Activated CD8-positive, alpha-beta T cell treated with anti-CD3 and anti-CD28 coated beads for 36 hours (primary cell): ENCODE results near the gene IPMK. TPM values are rescaled to one million over a fixed set of nuclear protein-coding genes. Genes with fewer than 3 reads are reported as not detected.
"Not testable (repeated sequence)": the region's sequence is repeated elsewhere in the genome, so short reads cannot be mapped to it uniquely, and the experiment has no call there.

Experiments
- ATAC-seq: fragments of 200-7000 bp; cut with Tn5 transposase; one replicate; pipeline ENCODE4 v1.10.0; 2021; ENCODE audit warnings: mild to moderate bottlenecking, moderate library complexity
- CTCF ChIA-PET: fragments of 350-600 bp; sonication (Branson Sonifier 250); formaldehyde crosslinking; loops from one replicate; lab custom pipeline; 2021; ENCODE audit warnings: antibody characterized with exemption; lab: Charles Lee
- POLR2A ChIA-PET: fragments of 350-600 bp; sonication (Branson Sonifier 250); formaldehyde crosslinking; loops from one replicate; lab custom pipeline; 2021; ENCODE audit warnings: antibody characterized with exemption; lab: Charles Lee
- DNase-seq: peaks from one replicate; pipeline ENCODE4 v3.0.0-alpha.2; 2020
- H3K27ac Mint-ChIP-seq: one replicate; pipeline ENCODE4 v1.8.0; 2021; ENCODE audit warnings: mild to moderate bottlenecking, mixed read lengths
- H3K27me3 Mint-ChIP-seq: one replicate; pipeline ENCODE4 v1.8.0; 2021; ENCODE audit warnings: mixed read lengths
- H3K36me3 Mint-ChIP-seq: one replicate; pipeline ENCODE4 v1.8.0; 2021; ENCODE audit warnings: low read depth, mixed read lengths
- H3K4me1 Mint-ChIP-seq: one replicate; pipeline ENCODE4 v1.8.0; 2021; ENCODE audit warnings: low read depth, mixed read lengths
- H3K4me3 Mint-ChIP-seq: one replicate; pipeline ENCODE4 v1.8.0; 2021; ENCODE audit warnings: mild to moderate bottlenecking, moderate library complexity, mixed read lengths
- H3K9me3 Mint-ChIP-seq: one replicate; pipeline ENCODE4 v1.8.0; 2021; ENCODE audit warnings: mixed read lengths
- CTCF ChIP-seq: fragments of 200-600 bp; IDR thresholded peaks from one replicate; pipeline ENCODE4 v1.8.0; 2022; ENCODE audit warnings: antibody characterized with exemption, mild to moderate bottlenecking
- intact Hi-C: fragments of 100-400 bp; cut with micrococcal nuclease; formaldehyde crosslinking; loops from one replicate; pipeline ENCODE4 v1.10.0; 2022
- total RNA-seq, 2 experiments: library from RNA; stranded (reverse); gene quantifications; one replicate each; pipeline ENCODE4 v1.2.3, GENCODE V29; 2021

Gene IPMK
- total RNA-seq, 2 experiments from 2014 or later: 9.5 to 10.3 TPM

GRCh38 chr10:58243269-58243668, 24.4 kb downstream of the IPMK start:
- DNase-seq (no peak), ATAC-seq (no peak)
- CTCF ChIA-PET: no interaction called here
- Mint-ChIP-seq H3K36me3 (peaks cover 22% of the 10 kb centered on the region), H3K4me3 (no peak overlapping the region), H3K9me3 (peaks cover 6% of the 10 kb centered on the region), H3K4me1 (peaks cover 34% of the 10 kb centered on the region), H3K27me3 (no peaks in the 10 kb centered on the region), H3K27ac (no peak overlapping the region)
- intact Hi-C loops: no loop called here
- POLR2A ChIA-PET: no interaction called here
- no peak for TF ChIP-seq CTCF

- ChIA-PET POLR2A (no interaction called here), CTCF (no interaction called here)
- H3K36me3 Mint-ChIP-seq: peaks cover 37% of the 10 kb centered on the region
- no peak for TF ChIP-seq CTCF
- H3K27ac Mint-ChIP-seq: no peak overlapping the region
- DNase-seq (no peak), ATAC-seq (no peak)
- H3K27me3 Mint-ChIP-seq: no peaks in the 10 kb centered on the region
- H3K9me3 Mint-ChIP-seq: peaks cover 6% of the 10 kb centered on the region
- H3K4me3 Mint-ChIP-seq: no peak overlapping the region
- peaks cover 46% of the 10 kb centered on the region for H3K4me1 Mint-ChIP-seq
- intact Hi-C loops: no loop called here
These were observed 26.3 kb downstream of the IPMK start for GRCh38 chr10:58241346-58241745.

GRCh38 chr10:58240531-58240930, 27.2 kb downstream of the IPMK start:
- H3K27me3 Mint-ChIP-seq: no peaks in the 10 kb centered on the region
- no peak for DNase-seq
- no peak for ATAC-seq
- no peak overlapping the region for H3K4me3 Mint-ChIP-seq
- intact Hi-C loops: no loop called here
- peaks cover 46% of the 10 kb centered on the region for H3K4me1 Mint-ChIP-seq
- TF ChIP-seq CTCF: no peak
- peaks cover 6% of the 10 kb centered on the region for H3K9me3 Mint-ChIP-seq
- peaks cover 44% of the 10 kb centered on the region for H3K36me3 Mint-ChIP-seq
- POLR2A ChIA-PET: no interaction called here
- CTCF ChIA-PET: no interaction called here
- no peak overlapping the region for H3K27ac Mint-ChIP-seq

- Mint-ChIP-seq H3K9me3 (peaks cover 8% of the 10 kb centered on the region), H3K27me3 (no peaks in the 10 kb centered on the region), H3K36me3 (peaks cover 51% of the 10 kb centered on the region), H3K27ac (no peak overlapping the region), H3K4me3 (no peak overlapping the region), H3K4me1 (peaks cover 46% of the 10 kb centered on the region)
- ATAC-seq (no peak), DNase-seq (no peak)
- CTCF ChIA-PET: interaction anchor here (1.0 kb wide), 1 partner anchor 60 kb away, joined by 3 read pairs; no protein-coding TSS in a partner anchor
- POLR2A ChIA-PET: no interaction called here
- intact Hi-C loops: no loop called here
- TF ChIP-seq CTCF: no peak
These were observed 28.0 kb downstream of the IPMK start for GRCh38 chr10:58239561-58240169.

- H3K27ac Mint-ChIP-seq: no peak overlapping the region
- no peak for DNase-seq
- no peak overlapping the region for H3K4me3 Mint-ChIP-seq
- ChIA-PET CTCF (no interaction called here), POLR2A (interaction anchor here (1.4 kb wide), 1 partner anchor 31 kb away, joined by 4 read pairs; no protein-coding TSS in a partner anchor)
- H3K27me3 Mint-ChIP-seq: no peaks in the 10 kb centered on the region
- peaks cover 6% of the 10 kb centered on the region for H3K9me3 Mint-ChIP-seq
- intact Hi-C loops: no loop called here
- peaks cover 62% of the 10 kb centered on the region for H3K36me3 Mint-ChIP-seq
- H3K4me1 Mint-ChIP-seq: peaks cover 43% of the 10 kb centered on the region
- ATAC-seq: peak; percentile 55
- TF ChIP-seq CTCF: no peak
These were observed 30.5 kb downstream of the IPMK start for GRCh38 chr10:58237014-58237834.

GRCh38 chr10:58229856-58230255, 37.8 kb downstream of the IPMK start:
- H3K36me3 Mint-ChIP-seq: peaks cover 56% of the 10 kb centered on the region
- CTCF ChIA-PET, DNase-seq, H3K27me3 Mint-ChIP-seq, H3K9me3 Mint-ChIP-seq, intact Hi-C loops, H3K4me1 Mint-ChIP-seq, H3K4me3 Mint-ChIP-seq, ATAC-seq, H3K27ac Mint-ChIP-seq, POLR2A ChIA-PET: not testable (repeated sequence)
